HG03135 (cell line): ENCODE results near the gene TBC1D14.
"Not testable (repeated sequence)": the region's sequence is repeated elsewhere in the genome, so short reads cannot be mapped to it uniquely, and the experiment has no call there.

Experiments
- ATAC-seq: cut with Tn5 transposase; IDR thresholded peaks from one replicate; pipeline ENCODE4 v1.9.1; 2021; ENCODE audit warnings: mild to moderate bottlenecking, moderate library complexity; ENCODE audit not compliant: unreplicated experiment

The TBC1D14 gene

GRCh38 chr4:7073526-7074390 is 164.1 kb downstream of the TBC1D14 start:
- no peak for ATAC-seq

- ATAC-seq: no peak
These were observed 164.8 kb downstream of the TBC1D14 start for GRCh38 chr4:7074426-7074825.

DNA sequence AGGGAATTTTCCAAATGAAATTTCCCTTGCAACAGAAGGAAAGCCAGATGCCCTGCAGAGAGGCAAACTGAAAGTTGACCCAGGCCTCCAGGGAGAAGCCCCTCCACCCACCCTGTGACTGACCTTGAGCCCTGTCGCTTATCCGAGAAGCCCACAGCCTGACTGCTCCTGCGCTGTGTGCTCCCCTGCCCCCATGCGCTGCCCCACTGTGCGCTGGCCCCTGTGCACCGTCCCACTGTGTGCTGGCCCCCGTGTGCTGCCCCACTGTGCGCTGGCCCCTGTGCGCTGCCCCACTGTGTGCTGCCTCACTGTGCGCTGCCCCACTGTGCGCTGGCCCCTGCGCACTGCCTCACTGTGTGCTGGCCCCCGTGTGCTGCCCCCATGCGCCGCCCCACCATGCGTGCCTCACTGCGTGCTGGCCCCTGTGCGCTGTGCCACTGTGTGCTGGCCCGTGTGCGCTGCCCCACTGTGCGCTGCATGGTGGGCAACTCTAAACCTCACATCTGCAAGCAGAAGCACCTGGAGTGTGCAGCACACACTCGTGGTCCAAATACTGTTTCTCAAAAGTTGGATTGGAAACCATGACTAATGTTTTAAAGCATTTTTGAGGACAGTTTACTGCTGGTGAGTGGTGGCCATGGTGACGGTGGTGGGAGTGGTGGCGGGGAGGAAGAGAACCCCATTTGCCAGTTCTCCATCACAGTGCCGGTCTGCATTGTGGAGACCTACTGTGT is 166.5 kb downstream of the TBC1D14 start:
- ATAC-seq: no peak

GRCh38 chr4:7076696-7077082 is 167.1 kb downstream of the TBC1D14 start:
- ATAC-seq: no peak

- ATAC-seq: no peak
These were observed 167.7 kb downstream of the TBC1D14 start for GRCh38 chr4:7077371-7077770.

- ATAC-seq: no peak
These were observed 168.4 kb downstream of the TBC1D14 start for GRCh38 chr4:7078025-7078424.

DNA sequence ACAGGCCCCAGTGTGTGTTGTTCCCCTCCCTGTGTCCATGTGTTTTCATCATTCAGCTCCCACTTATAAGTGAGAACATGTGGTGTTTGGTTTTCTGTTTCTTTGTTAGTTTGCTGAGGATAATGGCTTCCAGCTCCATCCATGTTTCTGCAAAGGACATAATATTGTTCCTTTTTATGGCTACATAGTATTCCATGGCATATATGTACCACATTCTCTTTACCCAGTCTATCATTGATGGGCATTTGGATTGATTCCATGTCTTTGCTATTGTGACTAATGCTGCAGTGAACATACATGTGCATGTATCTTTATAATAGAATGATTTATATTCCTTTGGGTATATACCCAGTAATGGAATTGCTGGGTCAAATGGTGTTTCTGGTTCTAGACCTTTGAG is 169.9 kb downstream of the TBC1D14 start:
- ATAC-seq: not testable (repeated sequence)

DNA sequence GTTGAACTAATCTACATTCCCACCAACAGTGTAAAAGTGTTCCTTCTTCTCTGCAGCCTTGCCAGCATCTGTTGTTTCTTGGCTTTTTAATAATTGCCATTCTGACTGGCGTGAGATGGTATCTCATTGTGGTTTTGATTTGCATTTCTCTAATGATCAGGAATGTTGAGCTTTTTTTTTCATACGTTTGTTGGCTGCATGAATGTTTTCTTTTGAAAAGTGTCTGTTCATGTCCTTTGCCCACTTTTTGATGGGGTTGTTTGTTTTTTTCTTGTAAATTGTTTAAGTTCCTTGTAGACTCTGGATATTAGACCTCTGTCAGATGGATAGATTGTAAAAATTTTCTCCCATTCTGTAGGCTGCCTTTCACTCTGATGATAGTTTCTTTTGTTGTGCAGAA is 170.3 kb downstream of the TBC1D14 start:
- ATAC-seq: not testable (repeated sequence)
